ENCODE measurements around the gene FRMD4A. TPM values are rescaled to one million over a fixed set of nuclear protein-coding genes. Genes with fewer than 3 reads are reported as not detected.
A peak's percentile ranks its signal among the peaks of the same experiment; 100 is the strongest.

The FRMD4A gene
- total and polyA plus RNA-seq, 12 donors, result 9.1 to 29.6 (median 14.6) TPM

DNA sequence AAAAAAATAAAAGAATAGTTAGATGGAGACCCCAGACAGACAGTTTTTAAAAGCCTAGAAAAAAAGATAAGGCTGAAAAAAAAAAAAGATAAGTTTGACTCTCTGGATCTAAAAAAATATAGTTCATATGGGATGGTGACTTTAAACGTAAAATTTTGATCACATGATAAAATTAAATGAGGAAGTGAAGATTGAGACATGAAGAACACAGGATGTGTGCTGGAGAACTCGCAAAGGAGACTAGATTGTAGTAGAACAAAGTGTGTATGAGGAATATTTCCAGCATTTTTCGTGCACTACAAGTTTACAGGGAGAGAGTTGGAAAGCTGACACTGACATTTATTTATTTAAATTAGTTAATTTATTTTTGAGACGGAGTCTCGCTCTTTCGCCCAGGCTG is 457.5 kb downstream of the FRMD4A start:
- no peaks in the 10 kb centered on the region for H3K4me1 ChIP-seq (replicated peaks in 1 of 2)
- peak overlapping the region in 2 of 5 donors; percentile 56 to 71 for H3K27ac ChIP-seq
- H3K36me3 ChIP-seq (replicated peaks in 1 of 2), result no peaks in the 10 kb centered on the region
- no peaks in the 10 kb centered on the region for H3K9me3 ChIP-seq (replicated peaks in 1 of 3)
- no peaks in the 10 kb centered on the region for H3K27me3 ChIP-seq
- no peak for DNase-seq
- intact Hi-C loops (cut with DNase I), result no loop called here
- 58 to 72% (median 63%) methylated on average over 6 of the region's 6 CpGs for WGBS, 4 donors
- H3K4me3 ChIP-seq, result no peak overlapping the region
- no peak for TF ChIP-seq POLR2A (IDR thresholded peaks at IDR 0.05)
- TF ChIP-seq, protein P1, sequence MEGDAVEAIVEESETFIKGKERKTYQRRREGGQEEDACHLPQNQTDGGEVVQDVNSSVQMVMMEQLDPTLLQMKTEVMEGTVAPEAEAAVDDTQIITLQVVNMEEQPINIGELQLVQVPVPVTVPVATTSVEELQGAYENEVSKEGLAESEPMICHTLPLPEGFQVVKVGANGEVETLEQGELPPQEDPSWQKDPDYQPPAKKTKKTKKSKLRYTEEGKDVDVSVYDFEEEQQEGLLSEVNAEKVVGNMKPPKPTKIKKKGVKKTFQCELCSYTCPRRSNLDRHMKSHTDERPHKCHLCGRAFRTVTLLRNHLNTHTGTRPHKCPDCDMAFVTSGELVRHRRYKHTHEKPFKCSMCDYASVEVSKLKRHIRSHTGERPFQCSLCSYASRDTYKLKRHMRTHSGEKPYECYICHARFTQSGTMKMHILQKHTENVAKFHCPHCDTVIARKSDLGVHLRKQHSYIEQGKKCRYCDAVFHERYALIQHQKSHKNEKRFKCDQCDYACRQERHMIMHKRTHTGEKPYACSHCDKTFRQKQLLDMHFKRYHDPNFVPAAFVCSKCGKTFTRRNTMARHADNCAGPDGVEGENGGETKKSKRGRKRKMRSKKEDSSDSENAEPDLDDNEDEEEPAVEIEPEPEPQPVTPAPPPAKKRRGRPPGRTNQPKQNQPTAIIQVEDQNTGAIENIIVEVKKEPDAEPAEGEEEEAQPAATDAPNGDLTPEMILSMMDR (IDR thresholded peaks at IDR 0.05), result no peak

DNA sequence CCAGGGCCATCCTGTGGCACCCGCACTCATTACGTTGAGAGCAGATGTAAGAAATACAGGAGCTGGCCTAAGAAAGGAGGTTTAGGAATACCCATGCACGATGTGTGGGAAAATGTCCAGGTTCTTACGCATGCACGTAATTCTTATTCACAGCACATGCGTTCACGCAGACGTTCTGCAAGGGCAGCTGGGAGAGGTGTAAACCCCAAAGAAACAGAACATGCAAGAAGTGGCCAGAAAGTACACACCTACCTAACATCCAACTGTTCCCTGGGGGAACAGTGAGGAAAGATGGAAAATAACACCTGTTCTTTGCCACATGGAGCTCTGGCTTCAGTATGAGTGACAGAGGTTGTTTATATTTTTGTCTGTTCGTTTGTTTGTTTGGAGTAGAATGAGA is 458.3 kb downstream of the FRMD4A start:
- DNase-seq, result no peak
- H3K36me3 ChIP-seq (replicated peaks in 1 of 2), result no peaks in the 10 kb centered on the region
- no peak for TF ChIP-seq POLR2A (IDR thresholded peaks at IDR 0.05)
- TF ChIP-seq, protein P1 (IDR thresholded peaks at IDR 0.05), result no peak
- no peak overlapping the region for H3K4me3 ChIP-seq
- 74 to 84% (median 76%) methylated on average over 9 of the region's 9 CpGs for WGBS, 4 donors
- H3K27ac ChIP-seq, result peak overlapping the region in 3 of 5 donors; percentile 34 to 75 (median 40)
- no peaks in the 10 kb centered on the region for H3K4me1 ChIP-seq (replicated peaks in 1 of 2)
- H3K27me3 ChIP-seq, result no peaks in the 10 kb centered on the region
- intact Hi-C loops (cut with DNase I), result no loop called here
- H3K9me3 ChIP-seq (replicated peaks in 1 of 3), result no peaks in the 10 kb centered on the region

DNA sequence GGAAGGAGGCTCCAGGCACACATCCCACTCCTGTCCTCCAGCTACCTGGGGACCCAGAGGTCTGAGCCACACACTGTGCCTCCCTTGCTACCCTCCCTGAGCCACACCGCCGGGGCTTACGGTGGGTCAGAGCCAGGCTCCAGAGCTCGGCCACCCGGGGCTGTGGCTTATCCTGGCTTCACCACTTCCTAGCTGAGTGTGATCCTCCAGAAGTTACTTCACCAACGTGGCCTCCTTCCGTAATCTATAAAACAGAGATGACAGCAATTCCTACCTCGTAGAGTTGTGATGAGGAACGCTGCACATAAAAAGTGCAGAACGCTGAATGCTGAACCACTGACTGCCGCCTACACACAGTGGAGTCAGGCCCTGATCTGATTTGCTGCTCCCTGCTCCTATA is 458.9 kb downstream of the FRMD4A start:
- no peaks in the 10 kb centered on the region for H3K4me1 ChIP-seq (replicated peaks in 1 of 2)
- no peak overlapping the region for H3K4me3 ChIP-seq
- DNase-seq, result peak in 2 of 7 donors; percentile 30 to 32
- H3K27ac ChIP-seq, result peak overlapping the region; percentile 13 to 75 (median 40)
- intact Hi-C loops (cut with DNase I), result no loop called here
- WGBS, 4 donors, result 61 to 81% (median 77%) methylated on average over 7 to 11 of the region's 11 CpGs
- H3K27me3 ChIP-seq, result no peaks in the 10 kb centered on the region
- H3K9me3 ChIP-seq (replicated peaks in 1 of 3), result no peaks in the 10 kb centered on the region
- no peaks in the 10 kb centered on the region for H3K36me3 ChIP-seq (replicated peaks in 1 of 2)
- TF ChIP-seq, protein P1 (IDR thresholded peaks at IDR 0.05), result no peak
- TF ChIP-seq POLR2A (IDR thresholded peaks at IDR 0.05), result no peak

DNA sequence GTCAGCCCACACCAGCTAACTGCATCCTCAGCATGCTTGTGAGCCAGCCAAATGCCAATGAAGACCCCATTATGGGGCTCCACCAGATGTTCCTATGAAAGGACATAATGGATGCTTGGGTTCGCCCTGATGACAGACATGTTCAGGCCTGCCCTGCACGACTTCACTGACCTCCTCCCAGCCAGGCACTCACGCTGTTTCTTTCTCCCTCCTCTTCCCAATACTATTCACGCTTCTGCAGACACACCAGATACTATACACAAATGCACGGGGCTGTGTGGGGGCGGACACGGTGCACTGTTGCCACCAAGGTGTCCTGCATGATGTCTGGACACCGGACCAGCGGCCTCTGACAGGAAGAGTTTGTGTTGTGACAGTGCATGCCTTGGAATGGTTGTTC is 459.7 kb downstream of the FRMD4A start:
- no peaks in the 10 kb centered on the region for H3K36me3 ChIP-seq (replicated peaks in 1 of 2)
- DNase-seq, result no peak
- H3K4me1 ChIP-seq (replicated peaks in 1 of 2), result no peaks in the 10 kb centered on the region
- no peak overlapping the region for H3K27ac ChIP-seq
- TF ChIP-seq, protein P1 (IDR thresholded peaks at IDR 0.05), result no peak
- no peak for TF ChIP-seq POLR2A (IDR thresholded peaks at IDR 0.05)
- no peak overlapping the region for H3K4me3 ChIP-seq
- intact Hi-C loops (cut with DNase I), result no loop called here
- 78 to 93% (median 82%) methylated on average over 5 to 9 of the region's 9 CpGs for WGBS, 4 donors
- H3K27me3 ChIP-seq, result no peaks in the 10 kb centered on the region
- H3K9me3 ChIP-seq (replicated peaks in 1 of 3), result no peaks in the 10 kb centered on the region
